ENCODE results near the gene SRC.

The SRC gene

GRCh38 chr20:37350649-37351574 lies 5.0 kb downstream of the SRC start:
- no peak overlapping the region for H3K4me3 ChIP-seq (ENCODE audit: low read depth, low read length)
- no peak for DNase-seq (ENCODE audit: low read depth, low spot score)
- CTCF ChIA-PET = interaction anchor here (1.1 to 1.6 kb wide), 4 partner anchors 8 to 81 kb away, joined by 3 to 5 read pairs (median 4); no protein-coding TSS in a partner anchor
- TF ChIP-seq, protein P1, sequence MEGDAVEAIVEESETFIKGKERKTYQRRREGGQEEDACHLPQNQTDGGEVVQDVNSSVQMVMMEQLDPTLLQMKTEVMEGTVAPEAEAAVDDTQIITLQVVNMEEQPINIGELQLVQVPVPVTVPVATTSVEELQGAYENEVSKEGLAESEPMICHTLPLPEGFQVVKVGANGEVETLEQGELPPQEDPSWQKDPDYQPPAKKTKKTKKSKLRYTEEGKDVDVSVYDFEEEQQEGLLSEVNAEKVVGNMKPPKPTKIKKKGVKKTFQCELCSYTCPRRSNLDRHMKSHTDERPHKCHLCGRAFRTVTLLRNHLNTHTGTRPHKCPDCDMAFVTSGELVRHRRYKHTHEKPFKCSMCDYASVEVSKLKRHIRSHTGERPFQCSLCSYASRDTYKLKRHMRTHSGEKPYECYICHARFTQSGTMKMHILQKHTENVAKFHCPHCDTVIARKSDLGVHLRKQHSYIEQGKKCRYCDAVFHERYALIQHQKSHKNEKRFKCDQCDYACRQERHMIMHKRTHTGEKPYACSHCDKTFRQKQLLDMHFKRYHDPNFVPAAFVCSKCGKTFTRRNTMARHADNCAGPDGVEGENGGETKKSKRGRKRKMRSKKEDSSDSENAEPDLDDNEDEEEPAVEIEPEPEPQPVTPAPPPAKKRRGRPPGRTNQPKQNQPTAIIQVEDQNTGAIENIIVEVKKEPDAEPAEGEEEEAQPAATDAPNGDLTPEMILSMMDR (IDR thresholded peaks at IDR 0.05; ENCODE audit: insufficient read depth, low read length, missing control alignments) = no peak
- POLR2A ChIA-PET = no interaction called here

GRCh38 chr20:37351689-37352607 lies 6.0 kb downstream of the SRC start:
- H3K4me3 ChIP-seq (ENCODE audit: low read depth, low read length) = no peak overlapping the region
- ChIA-PET CTCF (interaction anchor here (1.1 to 1.6 kb wide), 3 partner anchors 33 to 183 kb away, joined by 3 to 5 read pairs (median 4); no protein-coding TSS in a partner anchor), POLR2A (no interaction called here)
- DNase-seq (ENCODE audit: low read depth, low spot score) = no peak
- TF ChIP-seq, protein P1 (IDR thresholded peaks at IDR 0.05; ENCODE audit: insufficient read depth, low read length, missing control alignments) = no peak

- TF ChIP-seq, protein P1 (IDR thresholded peaks at IDR 0.05; ENCODE audit: insufficient read depth, low read length, missing control alignments) = no peak
- no peak overlapping the region for H3K4me3 ChIP-seq (ENCODE audit: low read depth, low read length)
- CTCF ChIA-PET = interaction anchor here (1.4 to 1.6 kb wide), 2 partner anchors 83 to 182 kb away, joined by 3 to 5 read pairs; no protein-coding TSS in a partner anchor
- DNase-seq (ENCODE audit: low read depth, low spot score) = no peak
- POLR2A ChIA-PET = no interaction called here
Measured at GRCh38 chr20:37352608-37352980, 6.7 kb downstream of the SRC start.

- TF ChIP-seq, protein P1 (IDR thresholded peaks at IDR 0.05; ENCODE audit: insufficient read depth, low read length, missing control alignments) = no peak
- H3K4me3 ChIP-seq (ENCODE audit: low read depth, low read length) = no peak overlapping the region
- ChIA-PET CTCF (no interaction called here), POLR2A (no interaction called here)
- no peak for DNase-seq (ENCODE audit: low read depth, low spot score)
Measured at GRCh38 chr20:37353285-37353849, 7.4 kb downstream of the SRC start.

- CTCF ChIA-PET = no interaction called here
- POLR2A ChIA-PET = no interaction called here
- no peak overlapping the region for H3K4me3 ChIP-seq (ENCODE audit: low read depth, low read length)
- DNase-seq (ENCODE audit: low read depth, low spot score) = no peak
- TF ChIP-seq, protein P1 (IDR thresholded peaks at IDR 0.05; ENCODE audit: insufficient read depth, low read length, missing control alignments) = no peak
Measured at GRCh38 chr20:37354210-37355195, 8.6 kb downstream of the SRC start.

All from AG04449 (cell line).